Measurements from ENCODE around the gene DDX41. TPM values are rescaled to one million over a fixed set of nuclear protein-coding genes. Genes with fewer than 3 reads are reported as not detected.
"Not testable (repeated sequence)": the region's sequence is repeated elsewhere in the genome, so short reads cannot be mapped to it uniquely, and the experiment has no call there.

Gene DDX41
- 125 TPM for total RNA-seq

DNA sequence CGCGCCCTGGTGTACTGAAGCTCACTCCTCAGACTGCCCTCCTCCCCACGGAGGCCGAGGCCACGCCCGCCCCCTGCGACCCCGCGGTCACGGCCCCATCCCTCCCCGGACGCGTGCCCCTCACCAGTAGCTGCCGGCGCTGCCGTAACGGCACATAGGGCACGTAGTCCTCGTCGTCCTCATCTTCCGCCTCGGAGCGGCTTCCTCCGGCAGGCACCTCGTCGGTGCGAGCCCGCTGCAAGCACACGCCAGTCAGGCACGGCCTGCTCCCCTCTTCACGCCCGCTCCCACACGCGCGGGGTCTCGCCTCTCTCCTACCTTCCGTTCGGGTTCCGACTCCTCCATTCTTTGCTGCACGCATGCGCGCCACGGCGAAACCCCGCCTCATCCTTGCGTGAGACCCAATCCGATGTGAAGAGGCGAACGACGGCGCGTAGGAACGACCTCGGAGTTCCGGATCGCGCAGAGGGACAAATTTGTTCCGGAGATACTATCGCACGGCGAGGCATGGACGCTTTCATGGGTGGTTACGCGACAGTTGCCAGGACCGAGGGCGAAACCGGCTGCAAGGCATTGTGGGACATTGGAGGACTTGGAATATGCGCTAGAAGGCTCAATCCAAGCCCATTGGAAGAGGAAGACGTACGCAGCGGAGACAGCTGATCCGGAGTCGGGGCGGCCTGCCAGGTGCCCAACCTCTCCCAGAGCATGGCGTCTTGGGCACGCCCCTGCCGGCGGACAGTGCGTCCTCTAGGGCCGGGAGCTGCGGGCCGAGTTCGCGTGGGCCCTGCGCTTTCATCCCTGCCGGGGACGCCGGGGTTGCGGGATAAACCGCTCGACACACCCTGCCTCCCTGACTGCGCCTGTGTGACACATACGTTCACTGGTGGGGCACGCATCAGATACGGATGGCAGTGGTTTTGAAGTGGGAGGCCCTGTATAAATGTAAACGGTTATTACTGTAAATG, at the start of gene DDX41:
Gene DDX41, minus strand, starts transcription at position 361 of the 968 bp plus-strand sequence. Its CDS starts 16 bp downstream, at position 345.
- peak in 1 of 2 donors; percentile 98 for DNase-seq (ENCODE audit: extremely low spot score in 2 of 2)
- Histone ChIP-seq H3K36me3 (peaks cover 0 to 57% of the 10 kb centered on the region in 2 donors), H3K4me1 (peaks cover 13% of the 10 kb centered on the region), H3K27ac (peak within 1 kb of the TSS; percentile 67), H3K27me3 (no peaks in the 10 kb centered on the region), H3K4me3 (peak within 1 kb of the TSS; percentile 81 to 95), H3K9me3 (no peaks in the 10 kb centered on the region)
- TF ChIP-seq POLR2AphosphoS5 (IDR thresholded peaks at IDR 0.05; ENCODE audit: insufficient read depth in 1 of 2, low read depth in 1 of 2) (peak; percentile 96 to 100), POLR2A (IDR thresholded peaks at IDR 0.05) (no peak)
- TF ChIP-seq, protein P1, sequence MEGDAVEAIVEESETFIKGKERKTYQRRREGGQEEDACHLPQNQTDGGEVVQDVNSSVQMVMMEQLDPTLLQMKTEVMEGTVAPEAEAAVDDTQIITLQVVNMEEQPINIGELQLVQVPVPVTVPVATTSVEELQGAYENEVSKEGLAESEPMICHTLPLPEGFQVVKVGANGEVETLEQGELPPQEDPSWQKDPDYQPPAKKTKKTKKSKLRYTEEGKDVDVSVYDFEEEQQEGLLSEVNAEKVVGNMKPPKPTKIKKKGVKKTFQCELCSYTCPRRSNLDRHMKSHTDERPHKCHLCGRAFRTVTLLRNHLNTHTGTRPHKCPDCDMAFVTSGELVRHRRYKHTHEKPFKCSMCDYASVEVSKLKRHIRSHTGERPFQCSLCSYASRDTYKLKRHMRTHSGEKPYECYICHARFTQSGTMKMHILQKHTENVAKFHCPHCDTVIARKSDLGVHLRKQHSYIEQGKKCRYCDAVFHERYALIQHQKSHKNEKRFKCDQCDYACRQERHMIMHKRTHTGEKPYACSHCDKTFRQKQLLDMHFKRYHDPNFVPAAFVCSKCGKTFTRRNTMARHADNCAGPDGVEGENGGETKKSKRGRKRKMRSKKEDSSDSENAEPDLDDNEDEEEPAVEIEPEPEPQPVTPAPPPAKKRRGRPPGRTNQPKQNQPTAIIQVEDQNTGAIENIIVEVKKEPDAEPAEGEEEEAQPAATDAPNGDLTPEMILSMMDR (IDR thresholded peaks at IDR 0.05) = peak in 1 of 3 experiments; percentile 7
- intact Hi-C loops (cut with DNase I) = no loop called here

DNA sequence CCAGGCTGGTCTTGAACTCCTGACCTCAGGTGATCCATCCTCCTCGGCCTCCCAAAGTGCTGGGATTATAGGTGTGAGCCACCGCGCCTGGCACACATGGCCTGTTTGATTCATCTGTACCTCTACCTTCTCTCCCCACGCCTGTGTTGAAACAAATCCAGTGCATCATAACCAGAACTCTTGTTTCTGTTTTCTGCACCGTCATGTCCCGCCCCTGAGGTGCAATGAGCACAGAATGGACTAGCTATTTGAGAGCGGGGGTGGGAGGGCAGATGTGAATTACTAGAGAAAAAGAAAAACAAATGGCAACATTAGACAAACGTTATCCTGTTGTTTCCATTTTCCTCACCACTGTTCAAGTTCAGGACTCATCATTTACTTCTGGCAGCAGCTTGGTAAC, 48.3 kb upstream of the DDX41 start:
- intact Hi-C loops (cut with DNase I) = no loop called here
- Histone ChIP-seq H3K27ac (no peak overlapping the region), H3K4me1 (no peaks in the 10 kb centered on the region), H3K4me3 (no peak overlapping the region), H3K9me3 (no peaks in the 10 kb centered on the region), H3K27me3 (no peaks in the 10 kb centered on the region), H3K36me3 (no peaks in the 10 kb centered on the region)
- TF ChIP-seq, protein P1 (IDR thresholded peaks at IDR 0.05) = no peak
- no peak for TF ChIP-seq POLR2AphosphoS5 (IDR thresholded peaks at IDR 0.05; ENCODE audit: insufficient read depth in 1 of 2, low read depth in 1 of 2)
- TF ChIP-seq POLR2A (IDR thresholded peaks at IDR 0.05) = no peak
- no peak for DNase-seq (ENCODE audit: extremely low spot score in 2 of 2)

DNA sequence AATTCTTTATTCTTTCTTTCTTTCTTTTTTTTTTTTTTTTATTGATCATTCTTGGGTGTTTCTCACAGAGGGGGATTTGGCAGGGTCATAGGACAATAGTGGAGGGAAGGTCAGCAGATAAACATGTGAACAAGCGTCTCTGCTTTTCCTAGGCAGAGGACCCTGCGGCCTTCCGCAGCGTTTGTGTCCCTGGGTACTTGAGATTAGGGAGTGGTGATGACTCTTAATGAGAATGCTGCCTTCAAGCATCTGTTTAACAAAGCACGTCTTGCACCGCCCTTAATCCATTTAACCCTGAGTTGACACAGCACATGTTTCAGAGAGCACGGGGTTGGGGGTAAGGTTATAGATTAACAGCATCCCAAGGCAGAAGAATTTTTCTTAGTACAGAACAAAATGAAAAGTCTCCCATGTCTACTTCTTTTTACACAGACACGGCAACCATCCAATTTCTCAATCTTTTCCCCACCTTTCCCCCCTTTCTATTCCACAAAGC, 42.7 kb upstream of the DDX41 start:
- H3K9me3 ChIP-seq; H3K36me3 ChIP-seq; H3K27me3 ChIP-seq; DNase-seq (ENCODE audit: extremely low spot score in 2 of 2); H3K4me1 ChIP-seq; H3K27ac ChIP-seq; H3K4me3 ChIP-seq; intact Hi-C loops (cut with DNase I): not testable (repeated sequence)

DNA sequence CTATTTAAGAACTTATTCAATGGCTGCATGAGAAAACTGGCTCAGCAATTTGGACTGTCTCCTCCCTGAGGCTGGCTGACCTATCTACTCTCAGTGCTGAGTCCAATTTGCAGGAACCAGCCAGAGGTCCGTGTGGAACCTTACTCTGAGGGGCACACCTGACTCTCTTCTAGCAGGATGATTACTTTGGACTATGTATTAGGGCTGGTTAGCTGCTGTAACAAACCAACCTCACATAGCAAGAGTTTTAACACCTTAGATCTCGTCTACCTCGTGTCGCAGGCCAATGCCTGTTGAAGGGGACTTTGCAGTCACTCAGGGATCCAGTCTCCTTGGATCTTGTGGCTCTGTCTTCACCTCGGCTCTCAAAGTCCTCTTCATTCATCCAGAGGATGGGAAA, 41.0 kb upstream of the DDX41 start:
- Histone ChIP-seq H3K27me3 (no peaks in the 10 kb centered on the region), H3K9me3 (no peaks in the 10 kb centered on the region), H3K4me1 (peaks cover 17% of the 10 kb centered on the region), H3K36me3 (no peaks in the 10 kb centered on the region), H3K4me3 (no peak overlapping the region), H3K27ac (no peak overlapping the region)
- no peak for DNase-seq (ENCODE audit: extremely low spot score in 2 of 2)
- intact Hi-C loops (cut with DNase I) = no loop called here
- TF ChIP-seq POLR2AphosphoS5 (IDR thresholded peaks at IDR 0.05; ENCODE audit: insufficient read depth in 1 of 2, low read depth in 1 of 2) = no peak

GRCh38 chr5:177557041-177557647, 40.4 kb upstream of the DDX41 start:
- no peaks in the 10 kb centered on the region for H3K36me3 ChIP-seq
- intact Hi-C loops (cut with DNase I) = no loop called here
- TF ChIP-seq POLR2A (IDR thresholded peaks at IDR 0.05) (no peak), POLR2AphosphoS5 (IDR thresholded peaks at IDR 0.05; ENCODE audit: insufficient read depth in 1 of 2, low read depth in 1 of 2) (no peak)
- TF ChIP-seq, protein P1 (IDR thresholded peaks at IDR 0.05) = no peak
- H3K27me3 ChIP-seq = no peaks in the 10 kb centered on the region
- no peaks in the 10 kb centered on the region for H3K9me3 ChIP-seq
- DNase-seq (ENCODE audit: extremely low spot score in 2 of 2) = no peak
- peaks cover 24% of the 10 kb centered on the region for H3K4me1 ChIP-seq
- no peak overlapping the region for H3K4me3 ChIP-seq
- H3K27ac ChIP-seq = no peak overlapping the region

Measured in vagina (tissue), 2 donors.